Upper lobe of left lung (tissue), 4 donors: Measurements from ENCODE around the gene NFIL3.
A peak's percentile ranks its signal among the peaks of the same experiment; 100 is the strongest.

ENCODE experiments used
- CTCF ChIP-seq, 6 experiments: fragments of 450-650 bp in 4 of 6; fragments of 200-600 bp in 2 of 6; sonication (generic) in 2 of 6; IDR thresholded peaks; one replicate each; pipeline ENCODE4 v1.5.1; 2016 to 2019; ENCODE audit warnings: antibody characterized with exemption in 6 of 6
- EP300 ChIP-seq, 4 donors: sonication (generic); formaldehyde crosslinking; IDR thresholded peaks; one replicate each; pipeline ENCODE4 v1.5.1; 2017; ENCODE audit warnings: antibody characterized with exemption in 4 of 4, control low read depth in 2 of 4
- POLR2A ChIP-seq, 4 donors: fragments of 450-650 bp; IDR thresholded peaks; one replicate each; pipeline ENCODE4 v1.5.1; 2016 to 2017; ENCODE audit warnings: antibody characterized with exemption in 4 of 4, mild to moderate bottlenecking in 2 of 4

- TF ChIP-seq POLR2A (IDR thresholded peaks at IDR 0.05) (peak in 3 of 4 donors; percentile 68 to 86 (median 69)), CTCF (IDR thresholded peaks at IDR 0.05) (peak in 3 of 6 experiments; percentile 33 to 58 (median 34)), EP300 (IDR thresholded peaks at IDR 0.05) (no peak)
Measured at GRCh38 chr9:91361291-91362050, 62.2 kb downstream of the NFIL3 start, which contains the start of gene AUH.
